T47D (cell line): ENCODE data around the gene WHRN.

ENCODE experiments used
- DNase-seq, 2 experiments: peaks; one replicate each; pipeline versions ENCODE4 v3.0.0 to v3.0.0-alpha.2; 2011 to 2012; ENCODE audit warnings: low read depth in 1 of 2, low spot score in 1 of 2
- JUND ChIP-seq: IDR thresholded peaks from 2 replicates; pipeline ENCODE4 v1.6.1; 2012; ENCODE audit warnings: low read depth
- in situ Hi-C: cut with HindIII; loops from 2 replicates; pipeline ENCODE4 v1.10.0; 2016; ENCODE audit warnings: low sequenced_read_pairs, low pct_unique_long_range_greater_than_20kb

Gene WHRN

GRCh38 chr9:114494776-114495569 is 10.3 kb downstream of the WHRN start:
- in situ Hi-C loops: no loop called here

GRCh38 chr9:114493521-114494184 is 11.6 kb downstream of the WHRN start:
- in situ Hi-C loops: no loop called here
- DNase-seq: no peak
- no peak for TF ChIP-seq JUND

More at GRCh38 chr9:114494776-114495569, 10.3 kb downstream of the WHRN start:
- no peak for TF ChIP-seq JUND
- DNase-seq: no peak

- DNase-seq: no peak
- no peak for TF ChIP-seq JUND
- in situ Hi-C loops: no loop called here
Measured at GRCh38 chr9:114492991-114493390, 12.3 kb downstream of the WHRN start.

- no peak for DNase-seq
- no peak for TF ChIP-seq JUND
- in situ Hi-C loops: no loop called here
Measured at GRCh38 chr9:114491430-114492003, 13.8 kb downstream of the WHRN start.

- DNase-seq: no peak
- in situ Hi-C loops: no loop called here
Measured at GRCh38 chr9:114489928-114490327, 15.3 kb downstream of the WHRN start.

GRCh38 chr9:114488398-114489129 is 16.7 kb downstream of the WHRN start:
- in situ Hi-C loops: no loop called here
- DNase-seq: no peak
- TF ChIP-seq JUND: no peak

More at GRCh38 chr9:114489928-114490327, 15.3 kb downstream of the WHRN start:
- no peak for TF ChIP-seq JUND

- in situ Hi-C loops: no loop called here
- peak; percentile 64 to 89 for DNase-seq
Measured at GRCh38 chr9:114487607-114488300, 17.5 kb downstream of the WHRN start.

GRCh38 chr9:114486205-114486963 is 18.9 kb downstream of the WHRN start:
- no peak for DNase-seq
- TF ChIP-seq JUND: no peak
- in situ Hi-C loops: no loop called here

More at GRCh38 chr9:114487607-114488300, 17.5 kb downstream of the WHRN start:
- no peak for TF ChIP-seq JUND

- in situ Hi-C loops: no loop called here
- TF ChIP-seq JUND: no peak
- no peak for DNase-seq
Measured at GRCh38 chr9:114484854-114485443, 20.3 kb downstream of the WHRN start.

GRCh38 chr9:114484215-114484853 is 20.9 kb downstream of the WHRN start:
- in situ Hi-C loops: no loop called here
- DNase-seq: no peak
- TF ChIP-seq JUND: no peak

GRCh38 chr9:114483499-114483898 is 21.8 kb downstream of the WHRN start:
- in situ Hi-C loops: no loop called here
- DNase-seq: peak; percentile 38 to 74
- no peak for TF ChIP-seq JUND
